ENCODE results near the gene CFAP99. TPM values are rescaled to one million over a fixed set of nuclear protein-coding genes. Genes with fewer than 3 reads are reported as not detected.

The CFAP99 gene
- total RNA-seq, 4 donors from 2014 or later, result 0.32 to 0.60 TPM; not detected in 2

DNA sequence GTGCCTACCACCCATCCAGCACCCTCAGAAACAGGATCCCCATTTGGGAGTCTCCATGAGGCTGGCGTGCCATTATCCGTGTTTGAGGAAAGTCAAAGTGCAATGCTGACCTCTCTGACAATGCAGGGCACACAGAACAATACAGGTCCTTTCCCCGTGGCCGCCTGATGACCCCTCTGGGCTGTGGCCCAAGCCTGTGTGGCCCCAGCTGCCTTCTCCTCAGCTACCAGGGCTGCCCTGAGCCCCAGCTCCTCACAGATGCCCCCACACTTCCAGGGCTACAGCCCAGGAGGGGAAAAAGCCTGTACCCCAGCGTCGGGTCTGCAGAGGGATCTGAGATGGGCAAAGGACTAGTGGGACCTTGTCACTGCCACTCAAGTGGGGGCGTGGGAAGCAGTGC is 15.8 kb upstream of the CFAP99 start:
- no peak for DNase-seq (ENCODE audit: low spot score)

DNA sequence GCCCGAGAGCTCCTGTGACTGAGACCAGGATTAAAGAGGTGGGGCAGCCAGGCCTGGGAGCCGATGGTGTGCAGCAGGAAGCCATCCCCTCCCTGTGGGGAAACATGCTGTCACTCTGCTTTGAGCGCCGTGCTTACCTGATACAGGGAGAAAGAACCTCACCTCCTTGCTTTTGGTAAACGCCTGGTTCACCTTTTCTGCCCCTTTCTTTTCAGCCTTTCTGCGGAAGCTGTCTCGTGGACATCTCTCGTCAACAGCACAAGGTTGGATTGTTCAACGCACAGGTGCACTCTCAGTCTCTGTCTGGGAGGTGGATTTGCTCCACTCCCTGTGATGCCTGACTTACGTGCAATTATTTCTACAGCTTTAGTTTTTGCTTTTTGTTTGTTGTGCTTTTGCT is 12.3 kb upstream of the CFAP99 start:
- TF ChIP-seq, protein P1, sequence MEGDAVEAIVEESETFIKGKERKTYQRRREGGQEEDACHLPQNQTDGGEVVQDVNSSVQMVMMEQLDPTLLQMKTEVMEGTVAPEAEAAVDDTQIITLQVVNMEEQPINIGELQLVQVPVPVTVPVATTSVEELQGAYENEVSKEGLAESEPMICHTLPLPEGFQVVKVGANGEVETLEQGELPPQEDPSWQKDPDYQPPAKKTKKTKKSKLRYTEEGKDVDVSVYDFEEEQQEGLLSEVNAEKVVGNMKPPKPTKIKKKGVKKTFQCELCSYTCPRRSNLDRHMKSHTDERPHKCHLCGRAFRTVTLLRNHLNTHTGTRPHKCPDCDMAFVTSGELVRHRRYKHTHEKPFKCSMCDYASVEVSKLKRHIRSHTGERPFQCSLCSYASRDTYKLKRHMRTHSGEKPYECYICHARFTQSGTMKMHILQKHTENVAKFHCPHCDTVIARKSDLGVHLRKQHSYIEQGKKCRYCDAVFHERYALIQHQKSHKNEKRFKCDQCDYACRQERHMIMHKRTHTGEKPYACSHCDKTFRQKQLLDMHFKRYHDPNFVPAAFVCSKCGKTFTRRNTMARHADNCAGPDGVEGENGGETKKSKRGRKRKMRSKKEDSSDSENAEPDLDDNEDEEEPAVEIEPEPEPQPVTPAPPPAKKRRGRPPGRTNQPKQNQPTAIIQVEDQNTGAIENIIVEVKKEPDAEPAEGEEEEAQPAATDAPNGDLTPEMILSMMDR (IDR thresholded peaks at IDR 0.05), result no peak
- ATAC-seq (ENCODE audit: low FRiP score) (no peak), DNase-seq (ENCODE audit: low spot score) (no peak)

More for the DNA sequence above, 15.8 kb upstream of the CFAP99 start:
- TF ChIP-seq, protein P1 (IDR thresholded peaks at IDR 0.05), result no peak
- no peak for ATAC-seq (ENCODE audit: low FRiP score)

DNA sequence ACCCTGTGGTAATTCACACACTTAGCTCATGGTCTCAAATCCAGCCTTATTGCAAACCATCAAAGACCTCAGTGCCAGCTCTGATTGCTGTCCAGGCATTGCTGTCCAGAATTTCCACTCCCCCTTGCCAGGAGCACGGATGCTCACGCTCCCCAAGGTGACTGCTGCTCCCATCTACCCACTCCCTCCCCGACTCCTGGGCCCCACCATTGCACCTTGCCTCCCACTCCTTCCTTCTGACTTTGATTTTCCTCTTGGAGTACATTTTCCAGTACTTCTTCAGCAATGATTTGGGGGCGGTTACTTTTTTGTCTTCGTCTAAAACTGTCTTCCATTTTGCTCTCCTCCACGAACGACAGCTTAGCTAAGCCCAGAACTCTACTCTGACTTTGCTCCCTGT is 11.8 kb upstream of the CFAP99 start:
- TF ChIP-seq, protein P1 (IDR thresholded peaks at IDR 0.05), result no peak
- ATAC-seq (ENCODE audit: low FRiP score) (no peak), DNase-seq (ENCODE audit: low spot score) (no peak)

DNA sequence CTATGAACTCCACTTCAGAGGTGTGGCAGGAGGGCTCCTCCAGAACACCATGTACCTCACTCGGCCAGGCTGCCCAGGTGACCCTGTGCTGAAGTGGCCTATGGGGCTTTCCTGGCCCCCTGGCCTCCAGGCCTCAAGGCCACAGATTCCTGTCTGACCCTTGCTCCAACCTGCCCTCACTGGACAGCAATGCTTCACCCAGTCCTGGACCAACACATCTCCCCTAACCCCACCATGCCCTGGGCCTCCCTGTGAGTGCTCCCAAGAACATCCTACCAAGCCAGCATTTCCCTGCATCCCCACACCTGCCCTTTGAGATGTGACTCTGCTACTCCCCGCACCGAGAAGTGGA is 10.8 kb upstream of the CFAP99 start:
- TF ChIP-seq, protein P1 (IDR thresholded peaks at IDR 0.05), result no peak
- ATAC-seq (ENCODE audit: low FRiP score) (no peak), DNase-seq (ENCODE audit: low spot score) (no peak)

DNA sequence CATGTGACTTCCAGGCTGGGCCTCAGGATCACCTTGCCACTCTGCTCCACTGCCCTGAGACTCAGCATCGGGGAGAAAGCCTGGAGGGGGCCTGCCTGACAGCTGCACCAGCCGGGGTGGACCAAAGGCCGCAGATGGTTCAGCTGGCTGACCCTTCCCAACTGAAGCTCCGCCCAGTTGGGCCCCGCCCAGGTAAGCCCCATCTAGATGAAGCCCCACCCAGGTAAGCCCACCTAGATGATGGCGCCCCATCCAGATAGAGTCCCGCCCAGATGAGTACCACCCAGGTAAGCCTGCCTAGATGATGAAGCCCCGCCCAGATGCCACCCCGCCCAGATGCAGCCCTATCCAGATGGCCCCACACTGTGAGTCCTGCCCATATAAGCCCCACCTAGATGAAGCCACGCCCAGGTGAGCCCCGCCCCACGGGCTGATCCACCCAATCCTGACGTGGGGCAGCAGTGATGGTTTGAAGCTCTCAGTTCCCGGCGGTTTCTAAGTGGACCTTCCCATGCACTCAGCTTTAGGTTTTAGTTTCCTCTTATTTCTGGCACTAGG is 10.3 kb upstream of the CFAP99 start:
- DNase-seq (ENCODE audit: low spot score), result no peak
- TF ChIP-seq, protein P1 (IDR thresholded peaks at IDR 0.05), result no peak
- ATAC-seq (ENCODE audit: low FRiP score), result no peak

DNA sequence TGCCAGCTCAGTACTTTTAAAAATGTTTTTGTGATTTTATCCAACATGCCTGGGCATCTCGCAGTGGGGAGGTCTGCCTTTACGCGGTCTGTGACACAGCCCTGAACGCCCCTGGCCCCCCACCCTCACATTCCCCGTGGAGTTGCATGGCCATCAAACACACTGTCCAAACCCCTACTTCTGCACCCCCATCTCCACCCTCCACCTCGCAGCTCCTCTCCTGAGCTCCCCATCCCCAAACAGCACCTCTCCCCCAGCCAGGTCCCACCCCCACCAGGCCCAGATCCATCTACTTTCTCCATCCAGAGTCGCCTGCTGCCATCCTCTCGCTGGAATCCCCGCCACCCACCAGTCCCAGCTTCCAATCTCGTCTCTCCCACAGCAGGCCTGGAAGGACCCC is 9.8 kb upstream of the CFAP99 start:
- TF ChIP-seq, protein P1 (IDR thresholded peaks at IDR 0.05), result no peak
- ATAC-seq (ENCODE audit: low FRiP score) (no peak), DNase-seq (ENCODE audit: low spot score) (no peak)

DNA sequence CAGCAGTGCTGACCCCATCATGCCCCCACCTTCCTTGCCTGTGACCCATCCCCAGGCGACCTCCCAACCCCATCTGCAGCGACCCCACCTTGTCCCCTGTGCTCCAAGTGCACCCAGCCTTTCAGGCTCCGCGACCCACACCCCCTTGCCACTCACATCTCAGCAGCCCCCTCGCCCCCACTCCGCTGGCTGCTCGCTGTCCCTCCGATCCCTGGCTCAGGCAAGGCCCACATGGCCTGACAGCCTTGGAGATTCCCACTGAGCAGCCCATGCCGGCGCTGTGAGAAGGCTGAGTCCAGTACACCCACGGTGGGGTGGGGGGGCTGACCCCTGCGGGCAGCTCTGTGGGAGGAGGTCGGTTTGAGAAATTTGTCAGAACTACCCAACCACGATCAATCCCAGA is 9.4 kb upstream of the CFAP99 start:
- ATAC-seq (ENCODE audit: low FRiP score), result no peak
- no peak for DNase-seq (ENCODE audit: low spot score)
- TF ChIP-seq, protein P1 (IDR thresholded peaks at IDR 0.05), result no peak
